ENCODE results near the gene CAB39L.
A peak's percentile ranks its signal among the peaks of the same experiment; 100 is the strongest.

Gene CAB39L

GRCh38 chr13:49448753-49449152 is 4.9 kb upstream of the CAB39L start:
- no peak overlapping the region for H3K4me3 ChIP-seq (IDR thresholded peaks at IDR 0.05; ENCODE audit: insufficient read depth, low read depth, low read length)
- H4K20me1 ChIP-seq (ENCODE audit: insufficient read depth), result no peaks in the 10 kb centered on the region
- H2AFZ ChIP-seq (ENCODE audit: low read depth), result no peak overlapping the region
- peaks cover 51% of the 10 kb centered on the region for H3K4me1 ChIP-seq (ENCODE audit: low read depth, poor library complexity, severe bottlenecking)
- TF ChIP-seq CTCF (conservative IDR thresholded peaks at IDR 0.05; ENCODE audit: low read depth, low read length), result no peak
- H3K36me3 ChIP-seq (ENCODE audit: insufficient read depth), result no peaks in the 10 kb centered on the region
- no peak overlapping the region for H3K4me2 ChIP-seq
- no peak overlapping the region for H3K27ac ChIP-seq
- no peaks in the 10 kb centered on the region for H3K27me3 ChIP-seq (ENCODE audit: insufficient read depth, low read depth)
- no peak overlapping the region for H3K9ac ChIP-seq
- peaks cover 20% of the 10 kb centered on the region; the same call in 1 of the 2 replicates for H3K79me2 ChIP-seq (ENCODE audit: insufficient read depth, low read depth)

- Histone ChIP-seq H3K4me2 (peak overlapping the region; percentile 29), H3K9ac (peak overlapping the region; percentile 74; the same call in 1 of the 2 replicates), H3K27me3 (ENCODE audit: insufficient read depth, low read depth) (no peaks in the 10 kb centered on the region), H4K20me1 (ENCODE audit: insufficient read depth) (no peaks in the 10 kb centered on the region), H3K36me3 (ENCODE audit: insufficient read depth) (no peaks in the 10 kb centered on the region), H3K4me1 (ENCODE audit: low read depth, poor library complexity, severe bottlenecking) (peaks cover 36% of the 10 kb centered on the region), H3K79me2 (ENCODE audit: insufficient read depth, low read depth) (peaks cover 20% of the 10 kb centered on the region; the same call in 1 of the 2 replicates), H2AFZ (ENCODE audit: low read depth) (no peak overlapping the region; the same call in 1 of the 2 replicates), H3K27ac (peak overlapping the region; percentile 86), H3K4me3 (IDR thresholded peaks at IDR 0.05; ENCODE audit: insufficient read depth, low read depth, low read length) (no peak overlapping the region)
- no peak for TF ChIP-seq CTCF (conservative IDR thresholded peaks at IDR 0.05; ENCODE audit: low read depth, low read length)
These were observed 2.6 kb upstream of the CAB39L start for GRCh38 chr13:49446473-49446872.

GRCh38 chr13:49444524-49445395 is 896 bp upstream of the CAB39L start:
- peak overlapping the region; percentile 86 for H3K27ac ChIP-seq
- H3K36me3 ChIP-seq (ENCODE audit: insufficient read depth), result no peaks in the 10 kb centered on the region
- TF ChIP-seq CTCF (conservative IDR thresholded peaks at IDR 0.05; ENCODE audit: low read depth, low read length), result no peak
- H3K4me2 ChIP-seq, result peak overlapping the region; percentile 29
- peaks cover 20% of the 10 kb centered on the region; the same call in 1 of the 2 replicates for H3K79me2 ChIP-seq (ENCODE audit: insufficient read depth, low read depth)
- H3K9ac ChIP-seq, result peak overlapping the region; percentile 74
- no peak overlapping the region for H3K4me3 ChIP-seq (IDR thresholded peaks at IDR 0.05; ENCODE audit: insufficient read depth, low read depth, low read length)
- H3K4me1 ChIP-seq (ENCODE audit: low read depth, poor library complexity, severe bottlenecking), result peaks cover 29% of the 10 kb centered on the region
- no peaks in the 10 kb centered on the region for H3K27me3 ChIP-seq (ENCODE audit: insufficient read depth, low read depth)
- H4K20me1 ChIP-seq (ENCODE audit: insufficient read depth), result no peaks in the 10 kb centered on the region
- peak overlapping the region; percentile 50 for H2AFZ ChIP-seq (ENCODE audit: low read depth)

- no peaks in the 10 kb centered on the region for H3K36me3 ChIP-seq (ENCODE audit: insufficient read depth)
- no peak for TF ChIP-seq CTCF (conservative IDR thresholded peaks at IDR 0.05; ENCODE audit: low read depth, low read length)
- no peaks in the 10 kb centered on the region for H4K20me1 ChIP-seq (ENCODE audit: insufficient read depth)
- peak overlapping the region; percentile 93 for H3K4me2 ChIP-seq
- peak overlapping the region; percentile 73 for H2AFZ ChIP-seq (ENCODE audit: low read depth)
- peaks cover 24% of the 10 kb centered on the region for H3K4me1 ChIP-seq (ENCODE audit: low read depth, poor library complexity, severe bottlenecking)
- no peak overlapping the region for H3K4me3 ChIP-seq (IDR thresholded peaks at IDR 0.05; ENCODE audit: insufficient read depth, low read depth, low read length)
- peak overlapping the region; percentile 65 for H3K27ac ChIP-seq
- H3K79me2 ChIP-seq (ENCODE audit: insufficient read depth, low read depth), result peaks cover 15% of the 10 kb centered on the region; the same call in 1 of the 2 replicates
- no peaks in the 10 kb centered on the region for H3K27me3 ChIP-seq (ENCODE audit: insufficient read depth, low read depth)
- H3K9ac ChIP-seq, result peak overlapping the region; percentile 46; the same call in 1 of the 2 replicates
These were observed 534 bp downstream of the CAB39L start for GRCh38 chr13:49443357-49443703.

Measured in KMS-11 (cell line).